Ishikawa (cell line): ENCODE data around the gene ALDH3A1.

Source experiments
- CEBPB ChIP-seq: IDR thresholded peaks from 2 replicates; pipeline ENCODE4 v1.6.1; 2012
- CREB1 ChIP-seq: IDR thresholded peaks from 2 replicates; pipeline ENCODE4 v1.6.1; 2012; ENCODE audit warnings: low read depth
- EGR1 ChIP-seq: IDR thresholded peaks from 2 replicates; pipeline ENCODE4 v1.6.1; 2012
- EP300 ChIP-seq: IDR thresholded peaks from 2 replicates; pipeline ENCODE4 v1.6.1; 2012; ENCODE audit warnings: borderline replicate concordance
- FOXM1 ChIP-seq: IDR thresholded peaks from 2 replicates; pipeline ENCODE4 v1.6.1; 2012; ENCODE audit warnings: low read depth, borderline replicate concordance
- MAX ChIP-seq: IDR thresholded peaks from 2 replicates; pipeline ENCODE4 v1.6.1; 2012
- NFIC ChIP-seq: IDR thresholded peaks from 2 replicates; pipeline ENCODE4 v1.6.1; 2012
- RAD21 ChIP-seq: IDR thresholded peaks from 2 replicates; pipeline ENCODE4 v1.6.1; 2012; ENCODE audit warnings: low read depth
- TAF1 ChIP-seq: IDR thresholded peaks from 2 replicates; pipeline ENCODE4 v1.6.1; 2012; ENCODE audit warnings: low read depth, mild to moderate bottlenecking
- TCF12 ChIP-seq: IDR thresholded peaks from 2 replicates; pipeline ENCODE4 v1.6.1; 2012; ENCODE audit warnings: low read depth
- TEAD4 ChIP-seq: IDR thresholded peaks from 2 replicates; pipeline ENCODE4 v1.6.1; 2012
- USF1 ChIP-seq: IDR thresholded peaks from 2 replicates; pipeline ENCODE4 v1.6.1; 2012
- YY1 ChIP-seq: IDR thresholded peaks from 2 replicates; pipeline ENCODE4 v1.6.1; 2012; ENCODE audit warnings: low read depth
- ZBTB7A ChIP-seq: IDR thresholded peaks from 2 replicates; pipeline ENCODE4 v1.6.1; 2012; ENCODE audit warnings: low read depth
- TF ChIP-seq, protein P1 (sequence below): IDR thresholded peaks from 2 replicates; pipeline ENCODE4 v1.6.1; 2012; ENCODE audit warnings: low read depth, mild to moderate bottlenecking

ALDH3A1 gene

DNA sequence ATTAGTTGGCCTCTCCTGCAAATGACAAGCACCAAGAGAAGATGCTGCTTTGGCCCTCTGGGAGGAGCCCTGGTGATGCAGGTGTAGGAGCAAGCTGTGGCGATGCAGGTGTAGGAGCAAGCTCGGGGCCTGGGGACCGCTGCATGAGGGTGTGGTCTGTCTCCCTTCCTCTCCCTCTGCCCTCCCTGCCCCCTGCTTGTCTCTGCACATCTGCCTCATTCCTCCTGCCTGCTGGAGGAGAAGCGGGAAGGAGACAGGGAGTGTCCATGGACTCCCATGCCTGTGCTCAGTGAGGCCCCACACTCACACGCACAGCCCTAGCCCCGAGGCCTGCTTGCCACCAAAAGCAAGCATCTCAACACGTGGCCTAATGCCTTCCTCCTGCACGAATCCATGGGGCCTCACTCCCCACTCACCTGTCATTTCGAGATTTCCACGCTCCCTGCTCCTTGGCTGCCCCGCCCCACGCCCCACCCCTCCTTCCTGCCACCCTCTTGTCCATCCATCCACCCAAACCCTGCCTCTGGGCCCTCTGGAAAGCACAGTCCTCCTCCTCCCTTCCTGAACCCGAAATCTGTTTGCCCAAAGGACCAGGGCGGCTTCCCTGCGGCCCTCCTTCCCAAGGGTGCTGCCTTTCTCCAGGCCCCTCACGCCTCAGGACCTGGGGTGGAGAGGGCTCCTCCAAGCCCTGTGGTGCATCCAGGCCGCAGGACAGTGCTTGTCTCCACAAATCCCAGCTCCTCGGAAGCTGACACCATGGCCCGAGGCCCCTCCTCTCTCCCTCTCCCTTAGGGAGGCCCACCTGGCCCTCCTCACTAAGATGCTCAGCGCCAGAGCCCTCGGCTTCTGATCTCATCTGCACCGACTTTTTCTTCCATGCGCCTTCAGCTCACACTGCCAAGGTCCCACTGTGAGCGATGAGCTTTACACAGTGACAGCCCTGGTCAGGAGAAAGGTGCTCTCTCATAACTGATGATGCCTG, 11.8 kb upstream of the ALDH3A1 start:
- no peak for TF ChIP-seq FOXM1
- no peak for TF ChIP-seq EP300
- TF ChIP-seq, protein P1, sequence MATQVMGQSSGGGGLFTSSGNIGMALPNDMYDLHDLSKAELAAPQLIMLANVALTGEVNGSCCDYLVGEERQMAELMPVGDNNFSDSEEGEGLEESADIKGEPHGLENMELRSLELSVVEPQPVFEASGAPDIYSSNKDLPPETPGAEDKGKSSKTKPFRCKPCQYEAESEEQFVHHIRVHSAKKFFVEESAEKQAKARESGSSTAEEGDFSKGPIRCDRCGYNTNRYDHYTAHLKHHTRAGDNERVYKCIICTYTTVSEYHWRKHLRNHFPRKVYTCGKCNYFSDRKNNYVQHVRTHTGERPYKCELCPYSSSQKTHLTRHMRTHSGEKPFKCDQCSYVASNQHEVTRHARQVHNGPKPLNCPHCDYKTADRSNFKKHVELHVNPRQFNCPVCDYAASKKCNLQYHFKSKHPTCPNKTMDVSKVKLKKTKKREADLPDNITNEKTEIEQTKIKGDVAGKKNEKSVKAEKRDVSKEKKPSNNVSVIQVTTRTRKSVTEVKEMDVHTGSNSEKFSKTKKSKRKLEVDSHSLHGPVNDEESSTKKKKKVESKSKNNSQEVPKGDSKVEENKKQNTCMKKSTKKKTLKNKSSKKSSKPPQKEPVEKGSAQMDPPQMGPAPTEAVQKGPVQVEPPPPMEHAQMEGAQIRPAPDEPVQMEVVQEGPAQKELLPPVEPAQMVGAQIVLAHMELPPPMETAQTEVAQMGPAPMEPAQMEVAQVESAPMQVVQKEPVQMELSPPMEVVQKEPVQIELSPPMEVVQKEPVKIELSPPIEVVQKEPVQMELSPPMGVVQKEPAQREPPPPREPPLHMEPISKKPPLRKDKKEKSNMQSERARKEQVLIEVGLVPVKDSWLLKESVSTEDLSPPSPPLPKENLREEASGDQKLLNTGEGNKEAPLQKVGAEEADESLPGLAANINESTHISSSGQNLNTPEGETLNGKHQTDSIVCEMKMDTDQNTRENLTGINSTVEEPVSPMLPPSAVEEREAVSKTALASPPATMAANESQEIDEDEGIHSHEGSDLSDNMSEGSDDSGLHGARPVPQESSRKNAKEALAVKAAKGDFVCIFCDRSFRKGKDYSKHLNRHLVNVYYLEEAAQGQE = no peak
- TF ChIP-seq YY1 = no peak
- TF ChIP-seq USF1 = no peak
- no peak for TF ChIP-seq MAX
- TF ChIP-seq CREB1 = no peak
- TF ChIP-seq TAF1 = no peak
- TF ChIP-seq RAD21 = no peak

- TF ChIP-seq RAD21 (no peak), EGR1 (no peak), USF1 (no peak), EP300 (no peak), FOXM1 (no peak), CREB1 (no peak), TCF12 (no peak), NFIC (no peak), TAF1 (no peak), MAX (no peak)
- TF ChIP-seq, protein P1 = no peak
Measured at GRCh38 chr17:19757536-19758180, 9.6 kb upstream of the ALDH3A1 start.

GRCh38 chr17:19756546-19756945, 8.4 kb upstream of the ALDH3A1 start:
- no peak for TF ChIP-seq YY1
- TF ChIP-seq NFIC = no peak
- TF ChIP-seq USF1 = no peak
- no peak for TF ChIP-seq ZBTB7A
- no peak for TF ChIP-seq TAF1
- TF ChIP-seq CEBPB = no peak
- TF ChIP-seq TCF12 = no peak
- TF ChIP-seq, protein P1 = no peak
- no peak for TF ChIP-seq FOXM1
- TF ChIP-seq EP300 = no peak
- TF ChIP-seq MAX = no peak
- no peak for TF ChIP-seq TEAD4
- TF ChIP-seq RAD21 = no peak
